Sigmoid colon (tissue), 7 donors: ENCODE measurements around the gene CPE. TPM values are rescaled to one million over a fixed set of nuclear protein-coding genes. Genes with fewer than 3 reads are reported as not detected.
"Not testable (repeated sequence)": the region's sequence is repeated elsewhere in the genome, so short reads cannot be mapped to it uniquely, and the experiment has no call there.

Experiments used
- DNase-seq: peaks from one replicate; pipeline ENCODE4 v3.0.0-alpha.2; 2019
- H3K27ac ChIP-seq, 4 donors: fragments of 200-600 bp; sonication (generic); one replicate each; pipeline ENCODE4 v1.5.1; 2016 to 2019; ENCODE audit warnings: mild to moderate bottlenecking in 1 of 4
- H3K27me3 ChIP-seq, 3 donors: fragments of 200-600 bp; sonication (generic); one replicate each; pipeline ENCODE4 v1.5.1; 2019; ENCODE audit warnings: mild to moderate bottlenecking in 1 of 3
- H3K36me3 ChIP-seq, 4 donors: fragments of 200-600 bp; sonication (generic); one replicate each; pipeline ENCODE4 v1.5.1; 2016 to 2019
- H3K4me1 ChIP-seq, 4 donors: fragments of 200-600 bp; sonication (generic); one replicate each; pipeline ENCODE4 v1.5.1; 2017 to 2019
- H3K4me3 ChIP-seq, 4 donors: fragments of 200-600 bp; sonication (generic); one replicate each; pipeline ENCODE4 v1.5.1; 2017 to 2019; ENCODE audit warnings: mild to moderate bottlenecking in 2 of 4, moderate library complexity in 1 of 4
- H3K9me3 ChIP-seq, 4 donors: fragments of 200-600 bp in 3 of 4; sonication (generic) in 3 of 4; one replicate each; pipeline versions ENCODE4 v1.5.1 to v1.6.1; 2013 to 2019
- EP300 ChIP-seq, 4 donors: sonication (generic); formaldehyde crosslinking; IDR thresholded peaks; one replicate each; pipeline ENCODE4 v1.6.1; 2017; ENCODE audit warnings: antibody characterized with exemption in 4 of 4
- POLR2A ChIP-seq, 2 donors: fragments of 450-650 bp; IDR thresholded peaks; one replicate each; pipeline ENCODE4 v1.6.1; 2016; ENCODE audit warnings: antibody characterized with exemption in 2 of 2, mild to moderate bottlenecking in 2 of 2, moderate library complexity in 2 of 2
- POLR2AphosphoS5 ChIP-seq, 4 donors: sonication (generic); formaldehyde crosslinking; IDR thresholded peaks; one replicate each; pipeline ENCODE4 v1.6.1; 2017; ENCODE audit warnings: antibody characterized with exemption in 4 of 4
- WGBS, 2 donors: extraction: QIAGEN DNeasy Blood & Tissue Kit; methylation state at CpG; one replicate each; pipeline ENCODE4 v1.1.7; 2013; 5-methylcytosine and 5-hydroxymethylcytosine counted together
- intact Hi-C: fragments of 100-400 bp; cut with DNase I; formaldehyde crosslinking; loops from one replicate; pipeline ENCODE4 v1.15.1; 2023
- polyA plus RNA-seq, 3 donors: library from polyadenylated mRNA; stranded (reverse); fragments of 200-250 nt; gene quantifications; one replicate each; pipeline ENCODE4 v1.2.3, GENCODE V29; 2013
- total RNA-seq, 4 donors: library from RNA; depleted of rRNA; stranded (reverse); fragments of >200 nt; gene quantifications; one replicate each; pipeline ENCODE4 v1.1.0, GENCODE V29; 2016
- TF ChIP-seq, protein P1 (sequence below), 4 experiments: fragments of 450-650 bp in 3 of 4; fragments of 200-600 bp in 1 of 4; IDR thresholded peaks; one replicate each; pipeline ENCODE4 v1.5.1; 2016 to 2019; ENCODE audit warnings: antibody characterized with exemption in 4 of 4, mild to moderate bottlenecking in 3 of 4, moderate library complexity in 2 of 4
- donor health status: healthy with polysubstance abuse.
- donor health status: Bipolar disorder and iron deficiency.
- donor health status: healthy.

Gene CPE
- total and polyA plus RNA-seq, 7 donors = 5.4 to 64.5 (median 31.8) TPM

DNA sequence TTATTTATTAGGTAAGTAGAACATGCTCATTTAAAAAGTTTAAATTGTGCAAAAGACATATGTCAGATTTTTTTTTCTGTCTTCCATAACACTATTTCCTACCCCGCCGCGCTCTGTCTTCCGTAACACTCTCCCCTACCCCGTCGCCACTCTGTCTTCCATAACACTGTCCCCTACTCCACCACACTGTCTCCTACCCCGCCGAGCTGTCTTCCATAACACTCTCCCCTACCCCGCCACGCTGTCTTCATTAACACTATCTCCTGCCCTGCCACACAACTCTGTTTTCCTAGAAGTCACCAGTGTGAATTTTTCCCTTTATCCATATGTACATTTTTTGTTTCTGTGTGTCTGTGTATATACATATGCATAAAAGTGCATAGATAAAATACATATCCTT, 47.0 kb upstream of the CPE start:
- Histone ChIP-seq H3K4me3 (no peak overlapping the region), H3K36me3 (peaks cover 0 to 16% (median 0%) of the 10 kb centered on the region in 4 donors), H3K9me3 (no peaks in the 10 kb centered on the region), H3K4me1 (peaks cover 4 to 13% (median 12%) of the 10 kb centered on the region in 4 donors), H3K27me3 (no peaks in the 10 kb centered on the region), H3K27ac (no peak overlapping the region)
- 96% methylated on average over 10 of the region's 10 CpGs for WGBS, 2 donors
- TF ChIP-seq POLR2A (IDR thresholded peaks at IDR 0.05) = no peak
- TF ChIP-seq, protein P1, sequence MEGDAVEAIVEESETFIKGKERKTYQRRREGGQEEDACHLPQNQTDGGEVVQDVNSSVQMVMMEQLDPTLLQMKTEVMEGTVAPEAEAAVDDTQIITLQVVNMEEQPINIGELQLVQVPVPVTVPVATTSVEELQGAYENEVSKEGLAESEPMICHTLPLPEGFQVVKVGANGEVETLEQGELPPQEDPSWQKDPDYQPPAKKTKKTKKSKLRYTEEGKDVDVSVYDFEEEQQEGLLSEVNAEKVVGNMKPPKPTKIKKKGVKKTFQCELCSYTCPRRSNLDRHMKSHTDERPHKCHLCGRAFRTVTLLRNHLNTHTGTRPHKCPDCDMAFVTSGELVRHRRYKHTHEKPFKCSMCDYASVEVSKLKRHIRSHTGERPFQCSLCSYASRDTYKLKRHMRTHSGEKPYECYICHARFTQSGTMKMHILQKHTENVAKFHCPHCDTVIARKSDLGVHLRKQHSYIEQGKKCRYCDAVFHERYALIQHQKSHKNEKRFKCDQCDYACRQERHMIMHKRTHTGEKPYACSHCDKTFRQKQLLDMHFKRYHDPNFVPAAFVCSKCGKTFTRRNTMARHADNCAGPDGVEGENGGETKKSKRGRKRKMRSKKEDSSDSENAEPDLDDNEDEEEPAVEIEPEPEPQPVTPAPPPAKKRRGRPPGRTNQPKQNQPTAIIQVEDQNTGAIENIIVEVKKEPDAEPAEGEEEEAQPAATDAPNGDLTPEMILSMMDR (IDR thresholded peaks at IDR 0.05) = no peak
- intact Hi-C loops = no loop called here
- DNase-seq = no peak

DNA sequence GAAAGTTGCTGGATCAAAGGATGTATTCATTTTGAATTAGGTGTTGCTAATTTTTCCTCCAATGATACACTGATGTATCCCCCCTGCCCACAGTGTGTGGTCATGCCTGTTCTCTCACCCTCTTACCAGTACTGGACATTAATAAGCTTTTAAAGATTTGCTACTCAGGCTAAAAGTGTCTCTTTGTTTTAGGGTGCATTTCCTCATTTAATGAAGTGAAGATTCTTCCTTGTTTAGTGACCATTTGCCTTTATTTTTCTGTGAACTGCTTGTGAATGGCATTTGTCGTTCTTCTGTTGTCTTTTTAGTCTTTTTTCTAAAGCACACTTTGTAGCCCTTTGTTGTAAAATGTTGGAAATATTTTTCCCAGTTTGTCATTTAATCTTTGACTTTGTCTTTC, 46.3 kb upstream of the CPE start:
- no peak for DNase-seq
- Histone ChIP-seq H3K27ac (no peak overlapping the region), H3K27me3 (no peaks in the 10 kb centered on the region), H3K9me3 (no peaks in the 10 kb centered on the region), H3K36me3 (peaks cover 0 to 16% (median 0%) of the 10 kb centered on the region in 4 donors), H3K4me3 (no peak overlapping the region), H3K4me1 (peaks cover 4 to 13% (median 12%) of the 10 kb centered on the region in 4 donors)
- TF ChIP-seq EP300 (IDR thresholded peaks at IDR 0.05) (no peak), POLR2AphosphoS5 (IDR thresholded peaks at IDR 0.05) (no peak), POLR2A (IDR thresholded peaks at IDR 0.05) (no peak)
- TF ChIP-seq, protein P1 (IDR thresholded peaks at IDR 0.05) = no peak
- intact Hi-C loops = no loop called here
- 56 to 75% methylated on average over 1 of the region's 1 CpG for WGBS, 2 donors

DNA sequence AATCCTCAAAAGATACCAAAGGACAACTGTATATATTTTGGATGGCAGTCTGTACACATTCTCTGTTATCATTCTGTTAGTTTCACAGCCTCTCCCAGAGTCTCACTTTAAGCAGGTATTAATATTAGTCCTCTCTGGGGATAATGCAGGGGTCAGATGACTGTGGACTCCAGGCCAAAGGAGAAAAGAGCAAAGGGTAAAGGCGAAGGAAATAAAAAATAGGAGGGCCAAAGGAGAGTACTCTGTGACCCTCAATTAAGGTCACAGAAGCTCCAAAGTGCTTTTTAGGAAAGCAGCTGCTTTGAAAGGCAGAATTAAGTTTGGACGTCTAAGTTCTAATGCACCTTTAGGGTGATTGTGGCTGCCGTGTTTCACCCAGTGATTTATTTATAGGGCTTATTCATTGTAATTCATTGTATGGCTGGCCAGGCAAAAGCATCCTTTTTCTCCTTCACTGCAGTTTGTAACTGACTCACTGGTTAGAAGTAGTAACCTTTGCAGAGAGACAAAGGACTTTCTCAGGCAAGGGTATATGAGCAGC, 43.6 kb upstream of the CPE start:
- Histone ChIP-seq H3K4me3 (no peak overlapping the region), H3K36me3 (peaks cover 0 to 34% (median 4%) of the 10 kb centered on the region in 4 donors), H3K27ac (no peak overlapping the region), H3K4me1 (no peaks in the 10 kb centered on the region), H3K9me3 (no peaks in the 10 kb centered on the region), H3K27me3 (no peaks in the 10 kb centered on the region)
- intact Hi-C loops = no loop called here
- 78 to 92% methylated on average over 3 of the region's 3 CpGs for WGBS, 2 donors
- no peak for DNase-seq
- TF ChIP-seq POLR2AphosphoS5 (IDR thresholded peaks at IDR 0.05) (no peak), EP300 (IDR thresholded peaks at IDR 0.05) (no peak), POLR2A (IDR thresholded peaks at IDR 0.05) (no peak)
- TF ChIP-seq, protein P1 (IDR thresholded peaks at IDR 0.05) = no peak

DNA sequence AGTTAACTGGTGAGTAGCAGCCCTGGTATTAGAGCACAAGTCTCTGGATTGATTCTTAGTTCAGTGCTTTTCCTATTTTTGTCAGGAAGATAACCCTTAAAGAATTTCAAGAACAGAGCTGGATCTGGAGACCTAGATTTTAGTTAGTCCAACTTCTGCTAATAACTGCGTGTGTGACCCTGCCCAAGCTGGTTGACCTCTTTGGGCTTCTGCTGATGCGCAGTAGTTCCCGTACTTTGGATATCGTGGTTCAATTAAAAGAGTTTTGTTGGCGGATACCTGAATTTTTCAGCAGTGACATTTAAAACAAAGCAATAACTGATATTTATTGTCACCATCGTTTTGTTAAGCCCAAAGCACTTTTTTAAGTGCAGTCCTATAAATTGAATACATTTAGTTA, 42.1 kb upstream of the CPE start:
- no peak for TF ChIP-seq POLR2A (IDR thresholded peaks at IDR 0.05)
- TF ChIP-seq POLR2AphosphoS5 (IDR thresholded peaks at IDR 0.05) = no peak
- TF ChIP-seq, protein P1 (IDR thresholded peaks at IDR 0.05) = no peak
- no peak for TF ChIP-seq EP300 (IDR thresholded peaks at IDR 0.05)
- DNase-seq = no peak
- WGBS, 2 donors = 87 to 94% methylated on average over 6 of the region's 6 CpGs
- H3K27me3 ChIP-seq = no peaks in the 10 kb centered on the region
- intact Hi-C loops = no loop called here
- H3K4me1 ChIP-seq = no peaks in the 10 kb centered on the region
- no peaks in the 10 kb centered on the region for H3K9me3 ChIP-seq
- H3K36me3 ChIP-seq = peaks cover 0 to 47% (median 6%) of the 10 kb centered on the region in 4 donors
- no peak overlapping the region for H3K4me3 ChIP-seq
- no peak overlapping the region for H3K27ac ChIP-seq

DNA sequence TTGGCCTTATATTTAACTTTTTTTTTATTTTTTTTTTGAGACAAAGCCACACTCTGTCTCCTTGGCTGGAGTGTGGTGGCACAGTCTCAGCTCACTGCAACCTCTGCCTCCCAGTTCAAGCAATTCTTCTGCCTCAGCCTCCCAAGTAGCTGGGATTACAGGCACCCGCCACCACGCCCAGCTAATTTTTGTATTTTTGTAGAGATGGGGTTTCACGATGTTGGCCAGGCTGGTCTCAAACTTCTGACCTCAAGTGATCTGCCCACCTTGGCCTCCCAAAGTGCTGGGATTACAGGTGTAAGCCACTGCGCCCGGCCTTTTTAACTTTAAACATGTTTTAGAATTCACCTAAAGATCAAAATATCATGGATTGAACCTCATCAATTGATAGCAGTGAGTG, 36.5 kb upstream of the CPE start:
- DNase-seq, H3K27me3 ChIP-seq, H3K9me3 ChIP-seq, intact Hi-C loops, H3K4me3 ChIP-seq, H3K4me1 ChIP-seq, H3K27ac ChIP-seq: not testable (repeated sequence)
- peaks cover 0 to 41% (median 6%) of the 10 kb centered on the region in 4 donors for H3K36me3 ChIP-seq
- 94 to 98% methylated on average over 5 of the region's 5 CpGs for WGBS, 2 donors
